Activated CD8-positive, alpha-beta T cell treated with anti-CD3 and anti-CD28 coated beads, Interleukin-2, amount 10 ng/mL, durations not matched to agents 7 days and 5 days (primary cell): ENCODE measurements around the gene PDSS2. TPM values are rescaled to one million over a fixed set of nuclear protein-coding genes. Genes with fewer than 3 reads are reported as not detected.

Experiments used
- ATAC-seq: fragments of 150-1000 bp; cut with Tn5 transposase; one replicate; pipeline ENCODE4 v1.10.0; 2021; ENCODE audit warnings: moderate library complexity
- CTCF ChIA-PET: fragments of 350-600 bp; sonication (Branson Sonifier 250); formaldehyde crosslinking; loops from one replicate; lab custom pipeline; 2021; ENCODE audit warnings: antibody characterized with exemption; lab: Charles Lee
- POLR2A ChIA-PET: fragments of 350-600 bp; sonication (Branson Sonifier 250); formaldehyde crosslinking; loops from one replicate; lab custom pipeline; 2021; ENCODE audit warnings: antibody characterized with exemption; lab: Charles Lee
- DNase-seq: peaks from one replicate; pipeline ENCODE4 v3.0.0-alpha.2; 2020
- H3K27ac Mint-ChIP-seq: one replicate; pipeline ENCODE4 v1.8.0; 2021; ENCODE audit warnings: mild to moderate bottlenecking, mixed read lengths
- H3K27me3 Mint-ChIP-seq: one replicate; pipeline ENCODE4 v1.8.0; 2021; ENCODE audit warnings: low read depth, mixed read lengths
- H3K36me3 Mint-ChIP-seq: one replicate; pipeline ENCODE4 v1.8.0; 2021; ENCODE audit warnings: low read depth, mixed read lengths
- H3K4me1 Mint-ChIP-seq: one replicate; pipeline ENCODE4 v1.8.0; 2021; ENCODE audit warnings: low read depth, mixed read lengths
- H3K4me3 Mint-ChIP-seq: one replicate; pipeline ENCODE4 v1.8.0; 2021; ENCODE audit warnings: mild to moderate bottlenecking, mixed read lengths
- H3K9me3 Mint-ChIP-seq: one replicate; pipeline ENCODE4 v1.8.0; 2022; ENCODE audit warnings: mixed read lengths; ENCODE audit not compliant: insufficient read depth
- total RNA-seq, 2 experiments: library from RNA; stranded (reverse); gene quantifications; one replicate each; pipeline ENCODE4 v1.2.3, GENCODE V29; 2021

PDSS2 gene
- total RNA-seq, 2 experiments from 2014 or later = 14.2 to 14.6 TPM

DNA sequence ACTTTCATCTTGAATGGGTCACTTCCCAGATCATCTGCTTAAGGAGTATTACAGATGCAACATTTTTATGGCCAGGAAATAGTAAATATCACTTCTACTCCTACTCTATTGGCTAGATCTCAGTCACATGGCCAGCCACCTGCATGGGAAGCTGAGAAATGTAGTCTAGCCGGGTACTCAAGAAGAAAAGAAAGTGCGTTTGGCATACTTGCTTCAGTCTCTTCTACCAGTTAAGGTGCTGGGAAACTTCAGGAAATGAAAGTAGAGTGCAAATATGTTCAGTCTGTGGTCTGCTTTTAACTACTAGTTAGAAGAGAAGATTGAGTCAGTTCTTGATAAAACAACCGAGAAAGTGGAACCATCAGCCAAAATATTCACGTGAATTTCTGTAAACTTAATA lies 129.2 kb downstream of the PDSS2 start:
- no peaks in the 10 kb centered on the region for H3K27me3 Mint-ChIP-seq
- DNase-seq = peak; percentile 35
- ATAC-seq = peak; percentile 79
- peaks cover 15% of the 10 kb centered on the region for H3K4me1 Mint-ChIP-seq
- ChIA-PET CTCF (interaction anchor here (0.7 to 3.5 kb wide), 5 partner anchors 10 to 344 kb away, joined by 3 to 20 read pairs (median 4); partner anchors contain the start of gene PDSS2), POLR2A (no interaction called here)
- peaks cover 19% of the 10 kb centered on the region for H3K36me3 Mint-ChIP-seq
- peak overlapping the region; percentile 70 for H3K27ac Mint-ChIP-seq
- H3K9me3 Mint-ChIP-seq = no peaks in the 10 kb centered on the region
- H3K4me3 Mint-ChIP-seq = peak overlapping the region; percentile 41

DNA sequence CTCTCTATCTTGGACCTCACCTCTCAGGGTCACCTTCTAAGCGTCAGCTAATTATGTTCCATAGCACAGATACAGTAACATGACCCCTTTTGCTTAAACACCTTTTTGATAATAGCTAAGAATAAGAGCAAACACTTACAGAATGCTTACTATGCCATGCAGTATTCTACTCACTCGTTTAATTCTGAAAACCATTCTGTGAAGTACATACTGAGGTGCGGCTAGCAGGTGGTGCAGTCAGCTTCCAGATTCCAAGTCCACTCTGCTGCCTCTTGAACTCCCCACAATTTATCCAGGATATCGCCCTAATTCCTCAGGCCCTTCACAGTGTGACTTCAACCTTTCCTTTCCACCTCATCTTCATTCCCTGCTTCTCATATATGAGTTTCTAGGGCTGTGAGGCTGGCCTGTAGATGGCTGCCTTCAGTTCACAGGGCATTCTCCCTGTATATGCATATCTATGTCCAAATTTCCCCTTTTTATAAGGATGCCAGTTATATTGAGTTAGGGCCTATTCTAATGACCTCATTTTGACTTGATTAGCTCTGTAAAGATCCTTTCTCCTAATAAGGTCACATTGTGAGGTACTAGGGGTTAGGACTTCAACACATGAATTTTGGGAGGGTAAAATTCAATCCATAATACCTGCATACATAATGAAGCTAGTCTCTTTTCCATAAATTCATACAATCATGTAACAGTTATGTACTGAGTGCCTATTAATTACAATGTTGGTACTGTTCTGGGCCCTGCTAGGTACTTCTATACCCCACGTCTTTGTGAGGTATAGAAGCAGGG lies 130.1 kb downstream of the PDSS2 start:
- POLR2A ChIA-PET = interaction anchor here (1.0 kb wide), 1 partner anchor 11 kb away, joined by 3 read pairs; no protein-coding TSS in a partner anchor
- H3K9me3 Mint-ChIP-seq = no peaks in the 10 kb centered on the region
- no peaks in the 10 kb centered on the region for H3K27me3 Mint-ChIP-seq
- ATAC-seq (no peak), DNase-seq (no peak)
- no peak overlapping the region for H3K4me3 Mint-ChIP-seq
- H3K27ac Mint-ChIP-seq = no peak overlapping the region
- CTCF ChIA-PET = interaction anchor here (3.5 kb wide), 1 partner anchor 11 kb away, joined by 20 read pairs; no protein-coding TSS in a partner anchor
- H3K36me3 Mint-ChIP-seq = peaks cover 19% of the 10 kb centered on the region
- H3K4me1 Mint-ChIP-seq = peaks cover 15% of the 10 kb centered on the region

DNA sequence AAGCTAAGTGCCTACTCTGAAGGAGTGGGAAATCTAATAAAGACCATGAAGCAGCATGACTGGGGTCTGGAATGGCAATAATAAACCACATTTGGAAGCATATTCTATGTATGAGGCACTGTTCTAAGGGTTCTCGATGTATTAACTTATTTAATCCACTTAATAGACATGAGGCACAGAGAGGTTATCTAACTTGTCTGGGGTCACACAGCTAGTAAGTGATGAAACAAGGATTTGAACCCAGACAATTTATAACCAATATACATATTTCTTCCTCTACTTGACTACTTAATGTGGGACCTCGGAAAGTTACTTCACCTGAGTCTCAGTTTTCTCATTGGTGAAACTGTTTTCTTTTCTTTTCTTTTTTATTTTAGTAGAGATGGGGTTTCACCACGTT lies 131.3 kb downstream of the PDSS2 start:
- Mint-ChIP-seq H3K4me3 (no peak overlapping the region), H3K36me3 (peaks cover 16% of the 10 kb centered on the region), H3K4me1 (peaks cover 17% of the 10 kb centered on the region), H3K9me3 (no peaks in the 10 kb centered on the region), H3K27me3 (no peaks in the 10 kb centered on the region), H3K27ac (no peak overlapping the region)
- CTCF ChIA-PET = interaction anchor here (3.5 kb wide), 1 partner anchor 10 kb away, joined by 20 read pairs; no protein-coding TSS in a partner anchor
- DNase-seq = no peak
- ATAC-seq = no peak
- POLR2A ChIA-PET = no interaction called here

DNA sequence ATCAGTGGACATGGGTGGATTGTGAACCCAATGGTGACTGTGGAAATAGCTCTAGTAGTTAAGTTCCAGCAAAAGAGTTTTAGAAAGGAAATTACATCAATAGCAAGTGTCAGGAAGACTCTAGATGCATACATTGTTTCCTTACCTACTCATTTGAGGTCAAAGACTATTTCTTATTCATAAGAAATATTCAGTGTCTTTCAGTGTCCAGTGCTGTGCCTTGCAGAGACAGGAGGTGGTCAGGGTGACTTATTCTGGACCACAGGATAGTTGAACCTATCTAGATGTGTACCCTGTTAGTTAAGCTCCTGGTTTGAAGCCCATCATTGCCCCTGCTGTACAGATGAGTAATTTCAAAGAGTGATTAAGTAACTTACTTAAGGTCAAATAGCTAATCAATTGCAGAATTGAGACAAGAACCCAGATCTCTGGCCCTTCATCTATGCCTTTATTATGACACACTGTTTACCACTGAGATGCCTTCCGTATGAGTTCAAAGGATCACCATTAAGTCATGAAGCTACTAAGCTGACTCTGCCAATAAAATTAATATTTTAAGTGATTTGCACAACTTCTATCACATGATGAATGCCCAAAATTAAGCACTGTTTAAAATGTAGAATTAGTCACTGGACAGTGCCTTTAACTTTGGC lies 136.1 kb downstream of the PDSS2 start:
- ATAC-seq = no peak
- ChIA-PET POLR2A (interaction anchor here (0.5 kb wide), 1 partner anchor 51 kb away, joined by 3 read pairs; no protein-coding TSS in a partner anchor), CTCF (no interaction called here)
- H3K4me3 Mint-ChIP-seq = no peak overlapping the region
- H3K9me3 Mint-ChIP-seq = no peaks in the 10 kb centered on the region
- no peak overlapping the region for H3K27ac Mint-ChIP-seq
- H3K27me3 Mint-ChIP-seq = no peaks in the 10 kb centered on the region
- peaks cover 8% of the 10 kb centered on the region for H3K4me1 Mint-ChIP-seq
- no peak for DNase-seq
- peaks cover 2% of the 10 kb centered on the region for H3K36me3 Mint-ChIP-seq

DNA sequence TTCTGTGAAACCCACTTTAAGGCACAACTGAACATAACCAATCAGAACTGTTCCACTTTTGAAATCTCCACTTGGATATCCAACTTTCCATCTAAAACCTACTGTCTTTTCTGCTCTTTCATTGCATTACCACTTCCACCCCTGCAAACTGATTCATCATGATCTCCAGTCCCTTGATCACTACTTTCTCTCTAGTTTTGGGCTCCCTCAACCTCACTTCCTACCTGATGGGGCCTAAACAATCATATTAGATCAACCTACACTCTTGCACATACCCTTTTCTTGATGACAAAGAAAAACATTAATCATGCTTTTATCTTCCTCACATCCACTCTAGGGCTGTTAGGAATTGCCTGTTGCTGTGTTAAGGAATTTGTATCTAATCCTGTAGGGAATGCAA lies 137.6 kb downstream of the PDSS2 start:
- DNase-seq (no peak), ATAC-seq (no peak)
- no peaks in the 10 kb centered on the region for H3K36me3 Mint-ChIP-seq
- H3K9me3 Mint-ChIP-seq = no peaks in the 10 kb centered on the region
- H3K27ac Mint-ChIP-seq = no peak overlapping the region
- CTCF ChIA-PET = no interaction called here
- POLR2A ChIA-PET = no interaction called here
- no peaks in the 10 kb centered on the region for H3K27me3 Mint-ChIP-seq
- no peak overlapping the region for H3K4me3 Mint-ChIP-seq
- H3K4me1 Mint-ChIP-seq = peaks cover 8% of the 10 kb centered on the region

DNA sequence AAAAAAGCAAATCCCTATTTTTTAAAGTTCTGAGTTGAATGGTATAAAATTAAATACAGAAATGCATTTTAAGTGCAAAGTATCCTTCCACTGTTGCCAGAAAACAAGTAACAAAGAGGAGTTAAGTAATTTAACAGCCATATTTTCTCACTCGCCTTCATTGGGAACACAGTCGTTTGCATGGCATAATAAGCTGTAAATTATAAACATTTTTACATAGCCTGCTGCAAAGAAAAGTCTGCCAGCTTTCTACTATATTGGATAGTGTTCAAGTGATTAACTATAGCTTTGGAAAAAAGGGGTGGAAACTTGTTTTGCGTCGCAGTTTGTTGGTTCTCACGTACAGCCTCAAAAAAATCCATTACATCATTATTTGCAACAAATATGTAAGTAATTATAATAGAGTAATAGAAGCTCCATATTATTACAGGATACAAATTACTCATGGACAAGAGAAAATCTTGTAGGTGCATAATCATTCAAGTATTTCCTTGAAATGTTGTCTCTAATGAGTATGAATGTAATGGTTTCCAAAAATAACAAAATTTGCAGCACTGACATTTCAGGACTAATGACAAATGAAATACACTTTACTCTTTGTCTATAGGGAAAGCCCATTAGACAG lies 139.3 kb downstream of the PDSS2 start:
- H3K4me1 Mint-ChIP-seq = peaks cover 8% of the 10 kb centered on the region
- ChIA-PET CTCF (interaction anchor here (0.8 to 4.6 kb wide), 4 partner anchors 140 to 547 kb away, joined by 3 to 54 read pairs (median 16); partner anchors contain the start of gene PDSS2), POLR2A (no interaction called here)
- DNase-seq (no peak), ATAC-seq (no peak)
- H3K9me3 Mint-ChIP-seq = no peaks in the 10 kb centered on the region
- H3K27ac Mint-ChIP-seq = no peak overlapping the region
- H3K4me3 Mint-ChIP-seq = no peak overlapping the region
- H3K27me3 Mint-ChIP-seq = no peaks in the 10 kb centered on the region
- no peaks in the 10 kb centered on the region for H3K36me3 Mint-ChIP-seq

DNA sequence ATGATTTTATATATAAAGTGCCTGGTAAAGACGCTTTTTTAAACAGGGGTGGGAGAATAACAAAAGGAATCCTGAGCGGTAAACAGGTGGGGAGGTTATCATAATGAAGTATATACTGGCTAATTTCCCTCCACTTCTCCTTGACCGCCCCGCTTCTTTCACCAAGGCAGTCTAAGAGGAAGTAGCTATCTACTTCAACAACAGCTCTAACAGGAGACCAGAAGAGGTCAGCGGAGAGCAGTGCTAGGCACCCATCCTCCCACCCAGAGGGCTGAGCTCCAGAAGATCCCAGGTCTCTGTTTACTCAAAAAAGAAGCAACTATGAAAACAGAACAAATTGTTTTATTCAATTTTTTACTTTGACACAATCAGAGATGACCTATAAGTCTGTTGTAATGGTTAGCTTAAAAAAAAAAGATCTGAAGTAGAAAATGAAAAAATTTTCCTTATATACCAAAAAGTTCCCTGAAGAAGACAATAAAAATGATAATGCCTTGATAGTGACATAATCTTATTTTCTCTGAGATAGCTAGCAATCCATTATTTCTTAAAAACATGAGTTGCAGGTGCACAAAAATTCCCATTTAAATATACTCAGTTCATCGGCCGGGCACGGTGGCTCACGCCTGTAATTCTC lies 141.1 kb downstream of the PDSS2 start:
- peak; percentile 57 for DNase-seq
- CTCF ChIA-PET = interaction anchor here (0.5 to 4.6 kb wide), 40 partner anchors 9 to 558 kb away, joined by 3 to 54 read pairs (median 3); partner anchors contain the start of gene PDSS2
- Mint-ChIP-seq H3K27me3 (no peaks in the 10 kb centered on the region), H3K27ac (no peak overlapping the region), H3K4me1 (peaks cover 5% of the 10 kb centered on the region), H3K4me3 (no peak overlapping the region), H3K36me3 (no peaks in the 10 kb centered on the region), H3K9me3 (no peaks in the 10 kb centered on the region)
- ATAC-seq = peak; percentile 64
- POLR2A ChIA-PET = interaction anchor here (0.9 kb wide), 2 partner anchors 142 to 175 kb away, joined by 3 to 4 read pairs; no protein-coding TSS in a partner anchor

DNA sequence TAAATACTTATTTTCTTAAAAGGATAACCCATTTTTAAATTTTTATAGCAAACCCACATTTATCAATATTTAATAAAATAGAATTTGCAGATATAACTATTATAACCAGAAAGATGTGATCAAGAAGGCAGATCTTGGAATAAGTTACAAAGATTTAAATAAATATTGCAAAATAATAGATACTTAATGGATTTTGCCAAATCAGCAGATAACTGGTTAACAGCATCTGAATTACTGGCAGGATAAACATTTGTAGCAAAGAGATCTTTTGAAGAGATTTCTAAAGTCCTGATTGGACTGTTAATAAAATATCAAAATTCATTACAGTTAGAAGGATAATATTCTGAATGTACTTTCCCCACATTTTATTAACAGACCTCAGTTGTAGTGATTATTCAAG lies 144.2 kb downstream of the PDSS2 start:
- H3K9me3 Mint-ChIP-seq = no peaks in the 10 kb centered on the region
- ATAC-seq = no peak
- H3K36me3 Mint-ChIP-seq = no peaks in the 10 kb centered on the region
- POLR2A ChIA-PET = interaction anchor here (0.6 kb wide), 1 partner anchor 724 kb away, joined by 3 read pairs; no protein-coding TSS in a partner anchor
- no peak overlapping the region for H3K4me3 Mint-ChIP-seq
- CTCF ChIA-PET = no interaction called here
- no peaks in the 10 kb centered on the region for H3K27me3 Mint-ChIP-seq
- no peaks in the 10 kb centered on the region for H3K4me1 Mint-ChIP-seq
- H3K27ac Mint-ChIP-seq = no peak overlapping the region
- no peak for DNase-seq

DNA sequence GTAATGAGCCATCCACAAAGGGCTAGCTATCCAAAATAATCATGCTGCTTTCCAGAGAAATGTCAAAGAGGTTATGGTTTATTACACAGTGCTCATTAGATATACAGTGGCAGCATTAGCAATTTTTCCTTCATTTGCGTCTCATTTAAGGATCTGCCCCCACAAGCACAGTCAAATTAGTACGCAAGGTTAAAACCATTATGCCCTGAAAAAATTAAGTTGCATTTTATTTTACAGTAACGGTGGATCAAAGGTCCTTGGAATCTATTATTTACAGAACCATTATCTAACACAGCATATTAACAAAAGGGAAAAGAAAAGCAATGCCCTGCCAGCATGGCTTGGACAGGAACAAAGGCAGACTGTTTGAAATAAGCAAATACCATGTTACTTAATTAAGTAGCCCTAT lies 144.8 kb downstream of the PDSS2 start:
- ChIA-PET POLR2A (no interaction called here), CTCF (no interaction called here)
- Mint-ChIP-seq H3K4me1 (no peaks in the 10 kb centered on the region), H3K36me3 (no peaks in the 10 kb centered on the region), H3K27ac (no peak overlapping the region), H3K4me3 (no peak overlapping the region), H3K9me3 (no peaks in the 10 kb centered on the region), H3K27me3 (no peaks in the 10 kb centered on the region)
- DNase-seq (no peak), ATAC-seq (no peak)

DNA sequence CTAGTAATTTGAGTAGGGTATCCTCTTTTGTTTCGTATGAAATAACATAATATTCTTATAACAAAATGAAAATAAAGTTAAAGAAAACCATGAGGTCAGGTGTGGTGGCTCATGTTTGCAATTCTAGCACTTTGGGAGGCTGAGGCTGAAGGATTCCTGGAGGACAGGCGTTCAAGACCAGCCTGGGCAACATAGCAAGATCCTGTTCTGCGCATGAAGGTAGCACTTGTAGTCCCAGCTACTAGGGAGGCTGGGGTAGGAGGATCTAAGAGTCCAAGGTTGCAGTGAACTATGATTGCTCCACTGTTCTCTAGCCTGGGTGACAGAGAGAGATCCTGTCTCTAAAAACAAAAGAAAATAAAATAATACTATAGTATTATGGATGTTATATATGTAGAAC lies 145.6 kb downstream of the PDSS2 start:
- ChIA-PET CTCF (no interaction called here), POLR2A (no interaction called here)

DNA sequence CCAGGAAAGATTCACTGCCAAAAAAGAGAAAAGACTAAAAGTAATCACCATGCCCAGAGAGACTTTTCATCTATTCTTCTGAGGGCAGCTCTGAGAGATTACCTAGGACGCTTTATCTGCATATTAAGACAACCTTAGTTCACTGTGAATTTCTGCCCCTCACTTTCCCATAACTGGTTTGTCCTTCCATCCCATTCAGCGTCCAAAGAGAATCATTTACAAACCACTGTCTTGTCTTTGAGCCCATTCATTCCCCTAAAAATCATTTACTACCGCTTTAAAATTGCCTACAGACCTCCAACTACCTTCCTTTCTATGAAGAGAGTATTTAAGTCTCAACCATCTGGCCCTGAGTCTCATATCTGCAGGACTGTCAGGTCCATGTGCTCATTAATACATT lies 149.0 kb downstream of the PDSS2 start:
- Mint-ChIP-seq H3K36me3 (no peaks in the 10 kb centered on the region), H3K4me1 (no peaks in the 10 kb centered on the region), H3K27me3 (no peaks in the 10 kb centered on the region), H3K4me3 (no peak overlapping the region), H3K27ac (no peak overlapping the region), H3K9me3 (no peaks in the 10 kb centered on the region)
- DNase-seq (no peak), ATAC-seq (no peak)
- CTCF ChIA-PET = no interaction called here
- POLR2A ChIA-PET = no interaction called here

More for the DNA sequence above, 145.6 kb downstream of the PDSS2 start:
- Mint-ChIP-seq H3K4me3 (no peak overlapping the region), H3K4me1 (no peaks in the 10 kb centered on the region), H3K27ac (no peak overlapping the region), H3K27me3 (no peaks in the 10 kb centered on the region), H3K36me3 (no peaks in the 10 kb centered on the region), H3K9me3 (no peaks in the 10 kb centered on the region)
- DNase-seq (no peak), ATAC-seq (no peak)
